ENCODE measurements around the gene SPP1.
"Not testable (repeated sequence)": the region's sequence is repeated elsewhere in the genome, so short reads cannot be mapped to it uniquely, and the experiment has no call there.

SPP1 gene

DNA sequence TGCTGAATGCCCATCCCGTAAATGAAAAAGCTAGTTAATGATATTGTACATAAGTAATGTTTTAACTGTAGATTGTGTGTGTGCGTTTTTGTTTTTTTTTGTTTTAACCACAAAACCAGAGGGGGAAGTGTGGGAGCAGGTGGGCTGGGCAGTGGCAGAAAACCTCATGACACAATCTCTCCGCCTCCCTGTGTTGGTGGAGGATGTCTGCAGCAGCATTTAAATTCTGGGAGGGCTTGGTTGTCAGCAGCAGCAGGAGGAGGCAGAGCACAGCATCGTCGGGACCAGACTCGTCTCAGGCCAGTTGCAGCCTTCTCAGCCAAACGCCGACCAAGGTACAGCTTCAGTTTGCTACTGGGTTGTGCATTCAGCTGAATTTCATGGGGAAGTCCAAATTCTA lies at the start of gene SPP1:
Gene SPP1, plus strand, starts transcription at position 249 of the 400 bp plus-strand sequence. CDS start 1,182 bp downstream, outside the sequence.
- DNase-seq (ENCODE audit: low read depth in 4 of 4, low spot score in 1 of 4): no peak

DNA sequence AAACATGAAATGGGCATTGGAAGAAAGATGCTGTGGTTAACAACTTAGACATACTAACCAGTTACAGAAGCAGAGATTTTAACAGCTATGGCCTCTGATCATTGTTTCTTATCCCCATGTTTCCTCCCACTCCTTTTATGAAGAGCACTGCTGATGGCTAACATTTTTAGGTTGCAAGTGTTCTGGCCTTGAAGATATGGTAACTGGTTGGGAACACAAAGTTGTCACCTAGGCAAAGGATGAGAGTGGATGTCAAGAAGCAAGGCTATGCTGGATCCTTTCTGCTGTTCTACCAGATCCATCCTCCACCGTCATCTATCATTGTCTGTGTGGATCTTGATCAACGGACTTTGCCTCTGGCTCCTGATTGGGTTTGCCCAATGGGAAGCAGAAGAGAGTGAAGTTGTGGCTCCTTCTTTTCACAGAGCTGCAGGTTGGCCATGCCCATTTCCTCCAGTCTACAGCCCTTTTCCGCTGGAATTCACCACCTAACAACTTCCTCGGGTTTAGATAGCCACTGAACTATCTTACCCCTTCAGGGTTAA lies 48.9 kb upstream of the SPP1 start:
- no peak for DNase-seq (ENCODE audit: low read depth in 4 of 4, low spot score in 1 of 4)

DNA sequence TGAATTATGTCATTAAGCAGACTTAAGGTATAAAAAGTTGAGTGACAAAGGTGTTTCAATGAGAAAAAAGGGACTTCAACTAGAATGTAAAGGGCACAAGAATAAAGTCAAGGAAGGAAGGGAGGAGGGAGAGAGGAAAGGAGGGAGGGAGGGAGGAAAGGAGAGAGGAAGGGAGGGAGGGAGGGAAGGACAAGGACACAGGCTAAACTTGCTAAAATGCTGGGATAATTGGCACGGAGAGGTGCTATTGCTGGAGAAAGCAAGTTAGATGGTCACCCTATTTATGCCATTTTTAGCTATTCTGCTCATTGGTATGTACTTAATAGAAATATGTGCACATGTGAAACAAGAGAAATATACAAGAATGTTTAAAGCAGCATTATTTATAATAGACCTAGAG lies 44.9 kb upstream of the SPP1 start:
- no peak for DNase-seq (ENCODE audit: low read depth in 4 of 4, low spot score in 1 of 4)

DNA sequence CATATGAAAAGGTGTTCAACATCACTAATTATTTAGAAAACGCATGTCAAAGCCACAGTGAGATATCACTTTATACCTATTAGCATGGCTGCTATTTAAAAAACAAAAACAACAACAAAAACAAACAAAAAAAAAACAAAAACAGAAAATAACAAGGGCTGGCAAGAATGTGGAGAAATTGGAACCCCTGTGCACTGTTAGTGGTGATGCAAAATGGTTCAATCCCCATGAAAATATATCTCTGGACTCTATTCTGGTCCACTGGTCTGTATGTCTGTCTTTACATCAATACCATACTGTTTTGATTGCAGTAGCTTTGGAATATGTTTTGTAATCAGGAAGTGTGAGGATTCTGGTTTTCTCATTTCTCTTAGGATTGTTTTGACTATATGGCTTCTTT lies 43.6 kb upstream of the SPP1 start:
- DNase-seq (ENCODE audit: low read depth in 4 of 4, low spot score in 1 of 4): no peak

DNA sequence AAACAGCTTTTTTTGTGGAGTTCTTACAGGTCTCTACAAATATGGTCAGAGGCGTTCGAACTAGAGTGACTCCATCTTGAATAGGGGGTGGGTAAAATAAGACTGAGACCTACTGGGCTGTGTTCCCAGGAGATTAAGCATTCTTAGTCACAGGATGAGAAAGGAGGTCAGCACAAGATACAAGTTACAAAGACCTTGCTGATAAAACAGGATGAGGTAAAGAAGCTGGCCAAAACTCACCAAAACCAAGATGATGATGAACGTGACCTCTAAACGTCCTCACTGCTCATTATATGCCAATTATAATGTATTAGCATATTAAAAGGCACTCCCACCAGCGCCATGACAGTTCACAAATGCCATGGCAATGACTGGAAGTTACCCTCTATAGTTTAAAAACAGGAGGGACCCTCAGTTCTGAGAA lies 42.8 kb upstream of the SPP1 start:
- no peak for DNase-seq (ENCODE audit: low read depth in 4 of 4, low spot score in 1 of 4)

DNA sequence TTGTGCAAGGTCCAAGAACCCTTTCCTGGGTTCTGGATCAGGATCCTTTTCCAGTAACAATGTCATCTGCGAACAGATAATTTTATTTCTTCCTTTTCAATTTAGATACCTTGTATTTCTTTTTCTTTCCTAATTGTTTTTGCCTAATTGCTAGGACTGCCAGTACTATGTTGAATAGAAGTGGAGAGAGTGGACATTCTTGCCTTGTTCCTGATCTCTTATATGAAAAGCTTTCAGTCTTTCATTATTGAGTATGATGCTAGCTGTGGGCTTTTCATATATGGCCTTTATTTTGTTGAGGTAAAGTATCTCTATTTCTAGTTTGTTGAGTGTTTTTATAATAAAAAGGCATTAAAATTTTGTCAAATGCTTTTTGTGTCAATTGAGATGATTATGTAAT lies 42.2 kb upstream of the SPP1 start:
- DNase-seq (ENCODE audit: low read depth in 4 of 4, low spot score in 1 of 4): no peak

DNA sequence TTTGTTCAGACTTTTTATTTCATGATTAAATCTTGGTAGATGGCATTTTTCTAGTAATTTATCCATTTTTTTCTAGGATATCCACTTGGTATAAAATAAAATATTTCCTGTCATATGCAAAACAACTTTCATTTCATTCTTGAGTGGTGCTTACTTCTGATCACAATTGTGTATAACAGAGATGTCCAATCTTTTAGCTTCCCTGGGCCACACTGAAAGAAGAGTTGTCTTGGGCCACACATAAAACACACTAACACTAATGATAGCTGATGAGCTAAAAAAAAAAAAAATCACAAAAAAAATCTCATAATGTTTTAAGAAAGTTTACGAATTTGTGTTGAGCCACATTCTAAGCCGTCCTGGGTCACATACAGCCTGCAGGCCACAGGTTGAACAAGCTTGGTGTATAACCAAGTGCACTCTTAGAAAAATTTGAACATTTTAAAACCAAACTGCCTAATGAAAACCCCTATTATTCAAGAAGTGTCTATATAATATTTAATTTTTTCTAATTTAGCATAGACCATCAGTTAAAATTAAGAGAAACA lies 41.3 kb upstream of the SPP1 start:
- no peak for DNase-seq (ENCODE audit: low read depth in 4 of 4, low spot score in 1 of 4)

DNA sequence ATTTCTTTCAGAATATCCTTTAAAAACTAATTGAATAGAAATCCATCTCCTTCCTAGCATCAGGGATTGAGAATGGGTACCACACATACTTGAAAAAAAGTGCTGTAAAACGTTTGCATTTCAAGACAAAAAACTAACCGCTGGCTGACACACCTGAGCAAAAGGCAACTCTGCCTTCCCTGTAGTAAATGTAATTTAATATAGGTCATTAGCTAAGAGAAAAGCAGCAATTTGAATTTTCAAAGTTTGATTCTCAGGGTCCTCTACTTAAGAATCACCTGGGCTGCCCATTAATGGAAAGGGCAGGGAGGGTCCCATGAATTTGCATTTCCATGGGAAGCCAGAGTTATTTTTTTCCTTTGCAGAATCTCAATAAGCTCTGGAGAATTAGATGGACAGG lies 40.5 kb upstream of the SPP1 start:
- DNase-seq (ENCODE audit: low read depth in 4 of 4, low spot score in 1 of 4): no peak

DNA sequence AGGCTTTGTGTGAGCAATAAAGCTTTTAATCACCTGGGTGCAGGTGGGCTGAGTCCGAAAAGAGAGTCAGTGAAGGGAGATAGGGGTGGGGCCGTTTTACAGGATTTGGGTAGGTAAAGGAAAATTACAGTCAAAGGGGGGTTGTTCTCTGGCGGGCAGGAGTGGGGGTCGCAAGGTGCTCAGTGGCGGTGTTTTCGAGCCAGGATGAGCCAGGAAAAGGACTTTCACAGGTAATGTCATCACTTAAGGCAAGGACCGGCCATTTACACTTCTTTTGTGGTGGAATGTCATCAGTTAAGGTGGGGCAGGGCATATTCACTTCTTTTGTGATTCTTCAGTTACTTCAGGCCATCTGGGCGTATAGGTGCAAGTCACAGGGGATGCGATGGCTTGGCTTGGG lies 39.6 kb upstream of the SPP1 start:
- not testable (repeated sequence) for DNase-seq (ENCODE audit: low read depth in 4 of 4, low spot score in 1 of 4)

DNA sequence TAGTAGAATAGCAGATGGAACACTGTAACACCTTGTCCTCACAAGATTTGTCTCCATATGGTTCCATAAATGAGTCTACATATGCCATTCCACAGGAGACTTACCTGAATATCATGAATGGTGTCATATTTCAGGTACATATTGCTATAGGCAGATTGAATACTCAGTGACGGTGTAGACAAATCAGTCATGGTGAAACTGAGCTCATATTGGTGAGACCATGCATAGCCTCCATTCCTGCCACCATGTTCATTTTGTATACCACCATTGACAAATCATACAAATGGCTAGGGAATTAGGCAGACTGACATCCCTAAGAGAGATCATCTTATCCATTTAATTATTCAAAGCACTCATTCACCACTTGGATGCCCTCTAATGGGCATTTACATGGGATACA lies 38.0 kb upstream of the SPP1 start:
- DNase-seq (ENCODE audit: low read depth in 4 of 4, low spot score in 1 of 4): no peak

DNA sequence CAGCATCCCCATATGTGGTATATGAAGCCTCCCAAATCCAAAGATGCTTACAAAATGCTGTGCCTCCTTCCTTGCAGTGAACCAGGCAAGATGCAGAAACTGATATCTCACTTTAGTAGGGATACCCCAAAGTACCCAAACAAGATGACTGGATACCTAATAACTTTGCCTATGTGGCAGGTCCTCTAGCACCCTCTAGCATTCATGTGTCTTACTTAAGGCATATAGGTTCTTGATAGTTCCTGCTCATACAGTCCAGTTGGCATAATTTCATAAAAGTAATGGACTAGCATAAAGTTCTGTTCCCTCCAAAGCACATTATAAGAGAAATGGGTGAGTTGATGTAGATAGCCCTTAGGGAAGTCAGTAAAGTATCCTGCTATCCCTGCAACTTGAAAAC lies 36.8 kb upstream of the SPP1 start:
- no peak for DNase-seq (ENCODE audit: low read depth in 4 of 4, low spot score in 1 of 4)

DNA sequence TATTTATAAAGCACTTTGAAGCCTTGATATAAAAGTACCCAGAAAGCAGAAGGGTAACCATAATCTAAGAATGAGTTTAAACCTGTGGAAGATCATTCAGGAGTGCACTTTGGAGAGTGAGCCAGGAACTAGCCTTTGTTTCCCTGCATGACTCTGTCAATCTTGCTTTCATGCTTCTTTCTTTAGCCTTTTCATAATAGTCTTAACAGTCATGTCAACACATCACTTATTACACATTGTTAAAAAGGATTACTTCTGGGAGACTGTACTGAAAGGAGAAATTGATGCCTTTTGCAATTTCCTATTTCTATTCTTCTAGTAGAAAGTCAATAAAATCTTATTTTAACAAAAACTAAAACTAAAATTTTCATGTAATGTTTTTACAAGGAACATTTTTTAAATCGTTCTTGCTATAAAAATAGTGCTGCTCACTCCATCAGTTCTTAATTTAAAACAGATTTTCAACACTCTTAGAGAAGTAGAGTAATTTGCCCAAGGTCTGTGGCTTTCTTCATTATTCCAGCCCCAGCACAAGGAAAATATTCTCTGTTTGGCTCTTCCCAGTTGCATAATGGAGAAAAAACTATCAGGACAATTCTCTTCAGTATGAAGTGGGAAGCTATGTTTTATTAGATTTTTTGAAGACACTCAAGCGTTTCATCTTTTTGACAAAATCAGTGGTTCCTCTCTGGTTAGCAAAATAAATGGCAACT lies 35.4 kb upstream of the SPP1 start:
- no peak for DNase-seq (ENCODE audit: low read depth in 4 of 4, low spot score in 1 of 4)

DNA sequence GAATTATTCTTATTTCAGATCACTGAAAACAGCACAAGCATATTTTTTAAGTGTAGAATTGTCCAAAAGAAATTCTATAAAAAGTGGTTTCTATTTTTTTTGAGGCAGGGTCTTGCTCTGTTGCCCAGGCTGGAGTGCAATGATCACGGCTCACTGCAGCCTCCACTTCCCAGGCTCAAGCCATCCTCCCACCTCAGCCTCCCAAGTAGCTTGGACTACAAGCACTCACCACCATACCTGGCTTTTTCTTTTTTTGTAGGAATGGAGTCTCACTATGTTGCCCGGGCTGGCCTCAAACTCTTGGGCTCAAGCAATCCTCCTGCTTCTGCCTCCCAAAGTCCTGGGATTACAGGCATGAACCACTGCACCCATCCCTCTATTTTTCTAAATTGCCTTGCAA lies 34.7 kb upstream of the SPP1 start:
- not testable (repeated sequence) for DNase-seq (ENCODE audit: low read depth in 4 of 4, low spot score in 1 of 4)

DNA sequence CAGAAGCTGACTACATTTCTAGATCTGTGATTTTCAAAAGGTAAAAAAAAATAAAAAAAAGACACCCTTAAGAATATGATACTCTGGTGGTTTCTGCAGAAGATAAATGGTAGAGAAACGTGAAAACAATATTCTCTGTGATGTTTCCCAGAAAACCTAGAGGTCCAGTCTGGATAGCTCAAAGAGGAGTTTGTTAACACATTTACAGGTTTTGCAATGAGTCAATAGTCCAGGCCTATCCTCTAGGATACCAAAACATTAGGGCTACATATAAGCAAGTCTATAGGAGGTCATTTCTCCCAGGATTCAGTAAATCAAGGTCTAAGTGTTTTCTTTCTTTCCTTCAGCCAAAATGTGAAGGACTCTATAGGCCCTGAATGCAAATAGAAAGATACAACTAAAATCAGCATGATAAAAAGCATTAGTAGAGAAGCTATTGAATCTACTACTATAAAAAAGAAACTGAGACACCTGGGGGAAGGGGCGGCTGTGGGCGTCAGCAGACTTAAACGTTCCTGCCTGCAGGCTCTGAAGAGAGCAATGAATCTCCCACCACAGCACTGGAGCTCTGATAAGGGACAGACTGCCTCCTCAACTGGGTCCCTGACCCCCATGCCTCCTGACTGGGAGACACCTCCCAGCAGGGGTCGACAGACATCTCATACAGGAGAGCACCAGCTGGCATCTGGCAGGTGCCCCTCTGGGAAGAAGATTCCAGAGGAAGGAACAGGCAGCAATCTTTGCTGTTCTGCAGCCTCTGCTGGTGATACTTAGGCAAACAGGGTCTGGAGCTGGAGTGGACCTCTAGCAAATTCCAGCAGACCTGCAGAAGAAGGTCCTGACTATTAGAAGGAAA lies 33.7 kb upstream of the SPP1 start:
- DNase-seq (ENCODE audit: low read depth in 4 of 4, low spot score in 1 of 4): no peak

DNA sequence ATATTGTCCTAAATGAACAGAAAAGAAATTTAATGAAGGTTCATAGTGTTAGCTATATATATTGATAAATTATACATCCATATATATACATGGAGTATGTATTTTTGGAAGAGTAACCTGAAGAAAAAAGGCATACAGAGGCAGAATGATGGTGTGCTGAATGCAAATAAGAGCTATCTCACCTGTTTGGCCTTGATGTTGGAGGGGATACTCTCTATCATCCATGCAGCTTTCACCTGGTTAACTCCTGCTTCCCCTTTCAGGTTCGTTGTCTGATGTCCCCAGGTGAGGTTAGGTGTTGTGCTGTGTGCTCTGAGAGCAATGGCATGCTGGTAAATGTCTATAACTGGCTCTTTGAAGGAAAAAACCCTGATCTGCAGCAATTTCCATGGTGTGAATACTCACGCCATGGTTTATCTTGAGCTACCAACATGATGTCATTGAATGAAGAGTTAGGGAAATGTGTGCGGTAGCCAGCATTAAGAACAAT lies 31.8 kb upstream of the SPP1 start:
- DNase-seq (ENCODE audit: low read depth in 4 of 4, low spot score in 1 of 4): no peak

DNA sequence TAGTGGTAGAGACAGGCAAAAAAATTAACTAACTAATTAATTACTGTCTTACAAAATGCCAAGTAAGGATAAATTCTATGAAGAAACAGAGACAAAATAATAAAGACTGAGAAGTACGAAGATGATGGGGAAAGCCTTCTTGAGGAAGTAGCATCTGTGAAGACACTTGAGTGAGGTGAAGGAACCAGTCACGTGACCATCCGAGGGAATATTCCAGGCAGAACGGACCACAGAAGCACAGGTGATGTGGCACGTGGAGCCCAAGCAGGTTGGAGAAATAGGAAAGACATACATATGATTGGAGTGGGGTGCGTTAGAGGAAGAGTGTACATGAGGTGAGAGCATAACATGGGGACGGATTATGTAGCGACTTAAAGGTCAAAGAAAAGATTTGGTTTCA lies 30.5 kb upstream of the SPP1 start:
- no peak for DNase-seq (ENCODE audit: low read depth in 4 of 4, low spot score in 1 of 4)

DNA sequence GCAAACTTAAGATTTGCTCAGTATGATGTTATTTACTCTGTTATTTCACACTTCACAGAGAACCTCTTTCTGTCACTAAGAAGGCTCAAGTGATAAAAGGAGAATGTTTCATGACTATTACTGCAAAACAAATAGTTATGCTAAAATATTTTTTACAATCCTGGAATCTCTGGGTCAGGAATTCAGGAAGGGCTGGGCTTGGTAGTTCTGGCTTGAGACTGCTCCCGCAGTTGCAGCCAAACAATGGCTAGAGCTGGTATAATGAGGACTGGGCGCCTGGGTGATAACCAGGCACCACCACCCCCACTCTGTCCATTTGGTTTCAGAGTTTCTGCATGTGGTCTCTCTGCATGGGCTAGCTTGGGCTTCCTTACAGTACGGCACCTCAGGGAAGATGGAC lies 28.7 kb upstream of the SPP1 start:
- no peak for DNase-seq (ENCODE audit: low read depth in 4 of 4, low spot score in 1 of 4)

DNA sequence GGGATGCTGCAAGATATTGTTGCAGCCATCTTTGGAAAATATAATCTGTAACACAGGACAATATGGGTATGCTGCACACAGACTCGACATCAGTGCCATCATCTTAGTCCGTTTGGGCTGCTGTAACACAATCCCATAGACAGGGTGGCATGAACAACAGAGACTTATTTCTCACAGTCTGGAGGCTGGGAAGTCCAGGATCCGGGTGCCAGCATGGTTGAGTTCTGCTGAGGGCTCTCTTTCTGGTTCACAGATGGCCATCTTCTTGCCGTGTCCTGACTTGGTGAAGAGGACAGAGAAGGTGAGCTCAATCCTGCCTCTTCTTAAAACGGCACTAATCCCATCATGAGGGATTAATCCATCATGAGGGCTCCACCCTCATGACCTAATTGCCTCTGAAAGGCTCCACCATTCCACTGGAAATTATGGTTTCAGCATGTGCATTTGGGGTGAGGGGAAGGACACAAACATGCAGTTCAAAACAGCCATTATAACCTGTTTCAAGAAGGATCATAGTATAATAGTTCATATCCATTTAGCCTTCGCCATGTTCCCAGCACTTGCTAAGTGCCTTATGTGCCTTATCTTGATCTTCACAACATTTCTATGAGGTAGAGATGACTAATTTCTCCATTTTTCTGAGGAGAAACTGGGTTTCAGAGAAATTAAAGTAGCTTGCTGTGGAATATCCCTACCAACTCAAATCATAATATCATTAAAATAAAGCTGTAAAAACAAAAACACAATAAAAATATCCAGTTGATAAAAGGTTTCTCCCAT lies 27.9 kb upstream of the SPP1 start:
- DNase-seq (ENCODE audit: low read depth in 4 of 4, low spot score in 1 of 4): no peak

DNA sequence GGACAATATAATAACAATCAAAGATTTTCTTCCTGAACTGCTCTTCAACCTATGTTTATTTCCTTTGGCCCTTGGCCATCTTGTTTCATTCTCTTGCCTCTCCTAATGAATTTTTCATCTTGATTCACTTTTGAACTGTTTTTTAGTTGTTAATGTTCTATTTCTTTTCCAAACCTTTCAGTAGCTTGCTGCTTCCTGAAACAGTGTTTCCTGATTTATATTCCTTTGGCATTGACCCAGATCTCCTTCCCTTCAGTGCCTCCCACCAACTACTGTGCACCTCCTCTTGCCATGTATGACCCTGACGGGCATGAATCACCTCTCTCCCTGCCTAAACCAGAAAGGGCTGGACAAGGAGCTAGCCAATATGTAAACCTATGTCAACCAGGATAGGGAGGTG lies 25.6 kb upstream of the SPP1 start:
- DNase-seq (ENCODE audit: low read depth in 4 of 4, low spot score in 1 of 4): no peak

DNA sequence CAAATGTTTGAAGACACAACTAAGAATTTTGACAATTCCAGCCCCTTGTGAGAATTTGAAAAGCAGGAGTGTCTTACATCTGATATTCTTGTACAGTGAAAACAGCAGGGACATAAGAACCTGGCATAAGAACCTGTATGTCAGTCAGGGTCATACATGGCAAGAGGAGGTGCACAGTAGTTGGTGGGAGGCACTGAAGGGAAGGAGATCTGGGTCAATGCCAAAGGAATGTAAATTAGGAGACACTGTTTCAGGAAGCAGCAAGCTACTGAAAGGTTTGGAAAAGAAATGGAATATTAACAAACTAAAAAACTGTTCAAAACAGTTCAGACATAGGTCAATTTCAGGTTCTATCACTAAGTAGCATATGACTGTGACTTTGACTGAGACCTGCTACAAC lies 25.0 kb upstream of the SPP1 start:
- DNase-seq (ENCODE audit: low read depth in 4 of 4, low spot score in 1 of 4): no peak

DNA sequence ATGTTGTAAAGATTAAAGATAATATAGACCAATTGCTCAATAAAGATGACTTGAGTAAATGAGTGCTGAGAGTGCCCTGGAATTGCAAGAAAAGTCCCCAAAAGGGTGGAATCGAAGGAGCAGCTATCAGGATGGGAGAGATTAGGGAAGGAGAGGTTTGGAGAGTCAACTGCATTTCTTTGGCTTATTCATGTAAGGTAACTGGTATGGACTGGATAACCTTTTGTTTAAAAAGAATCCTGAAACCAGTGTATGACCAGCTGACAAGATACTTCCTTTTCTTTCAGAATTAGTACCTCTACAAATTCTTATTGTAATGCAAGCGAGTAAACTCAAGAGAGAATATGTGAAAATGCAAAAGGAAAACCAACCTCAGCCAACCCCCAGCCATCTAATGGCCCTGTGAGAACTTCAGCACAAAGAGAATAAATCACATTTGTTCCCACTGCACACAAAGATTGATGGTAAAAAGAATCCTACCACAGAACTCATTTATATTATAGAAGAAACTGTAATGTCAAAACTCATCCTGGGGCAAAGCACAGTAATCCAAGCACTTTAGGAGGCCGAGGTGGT lies 24.5 kb upstream of the SPP1 start:
- DNase-seq (ENCODE audit: low read depth in 4 of 4, low spot score in 1 of 4): no peak
